OCI-LY3 (cell line): ENCODE results near the gene ARHGEF4.
"Not testable (repeated sequence)": the region's sequence is repeated elsewhere in the genome, so short reads cannot be mapped to it uniquely, and the experiment has no call there.

Source experiments
- H2AFZ ChIP-seq: fragments of 200-600, 300-600 bp; shearing (Covaris generic); 2 replicates; pipeline ENCODE4 v1.6.0; 2014; ENCODE audit warnings: antibody characterized with exemption, low read depth, low read length
- H3K27ac ChIP-seq: fragments of 200-600, 300-600 bp; sonication (generic); 2 replicates; pipeline ENCODE4 v1.5.1; 2014; ENCODE audit warnings: mild to moderate bottlenecking, low read length, moderate library complexity, mixed read lengths
- H3K27me3 ChIP-seq: fragments of 200-600, 300-600 bp; sonication (generic); 2 replicates; pipeline ENCODE4 v1.6.1; 2014; ENCODE audit warnings: low read depth, low read length, mixed read lengths
- H3K36me3 ChIP-seq: fragments of 200-600, 300-600 bp; sonication (generic); replicated peaks from 2 replicates; pipeline ENCODE3; 2014; ENCODE audit warnings: low read depth, low read length, mixed read lengths
- H3K4me1 ChIP-seq: fragments of 300-600, 200-600 bp; sonication (generic); 2 replicates; pipeline ENCODE4 v1.6.1; 2014; ENCODE audit warnings: low read length, mixed read lengths
- H3K4me2 ChIP-seq: fragments of 200-600, 300-600 bp; sonication (generic); 2 replicates; pipeline ENCODE4 v1.6.1; 2014; ENCODE audit warnings: low read length, mixed read lengths
- H3K4me3 ChIP-seq: fragments of 300-600, 200-600 bp; sonication (generic); 2 replicates; pipeline ENCODE4 v1.5.1; 2014; ENCODE audit warnings: antibody characterized with exemption, mild to moderate bottlenecking, low read length, moderate library complexity
- H3K79me2 ChIP-seq: fragments of 300-600, 200-600 bp; shearing (Covaris generic); 2 replicates; pipeline ENCODE4 v1.6.1; 2014; ENCODE audit warnings: mild to moderate bottlenecking, low read length, mixed read lengths
- H3K9ac ChIP-seq: fragments of 300-600, 200-600 bp; shearing (Covaris generic); 2 replicates; pipeline ENCODE4 v1.6.0; 2014; ENCODE audit warnings: mild to moderate bottlenecking, low read length, moderate library complexity
- H3K9me3 ChIP-seq: fragments of 200-600, 300-600 bp; shearing (Covaris generic); 2 replicates; pipeline ENCODE4 v1.6.1; 2014; ENCODE audit warnings: low read length, mixed read lengths; ENCODE audit not compliant: insufficient read depth
- H4K20me1 ChIP-seq: fragments of 200-600, 300-600 bp; sonication (generic); 2 replicates; pipeline ENCODE4 v1.6.1; 2016; ENCODE audit warnings: low read length, mixed read lengths; ENCODE audit not compliant: insufficient read depth
- CTCF ChIP-seq: fragments of 200-600, 300-600 bp; sonication (generic); IDR thresholded peaks from 2 replicates; pipeline ENCODE4 v1.5.1; 2014; ENCODE audit warnings: antibody characterized with exemption, low read length, low read depth
- EZH2phosphoT487 ChIP-seq: fragments of 200-600 bp; shearing (Covaris generic); IDR thresholded peaks from 2 replicates; pipeline ENCODE4 v1.6.1; 2018; ENCODE audit warnings: antibody characterized with exemption, mixed run types, low read depth

ARHGEF4 gene

DNA sequence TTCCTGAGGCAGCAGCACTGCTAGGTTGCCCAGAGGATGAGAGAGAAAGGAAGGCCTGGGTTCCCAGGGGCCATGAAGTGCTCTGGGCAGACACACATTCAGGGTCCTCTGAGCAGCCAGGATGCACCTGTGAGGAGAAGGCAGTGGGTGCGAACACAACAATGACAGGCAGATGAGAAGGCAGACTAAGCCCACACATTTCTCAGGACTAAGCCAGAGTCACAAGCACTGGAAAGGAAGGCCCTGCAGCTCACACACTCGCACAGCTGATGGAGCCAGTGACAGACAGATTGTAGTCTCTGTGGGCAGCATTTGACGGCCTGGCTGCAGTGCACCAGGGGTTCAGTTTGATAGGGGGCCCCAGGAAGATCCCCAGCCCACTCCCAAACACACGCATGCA is 61.8 kb downstream of the ARHGEF4 start:
- Histone ChIP-seq H3K4me1 (no peaks in the 10 kb centered on the region), H3K27me3 (peaks cover 4% of the 10 kb centered on the region; the same call in 1 of the 2 replicates), H3K79me2 (no peaks in the 10 kb centered on the region), H4K20me1 (no peaks in the 10 kb centered on the region), H3K27ac (no peak overlapping the region), H3K9ac (no peak overlapping the region), H2AFZ (no peak overlapping the region), H3K4me3 (no peak overlapping the region), H3K36me3 (no peaks in the 10 kb centered on the region), H3K9me3 (no peaks in the 10 kb centered on the region), H3K4me2 (no peak overlapping the region)
- TF ChIP-seq CTCF = no peak
- no peak for TF ChIP-seq EZH2phosphoT487

- no peaks in the 10 kb centered on the region for H3K4me1 ChIP-seq
- peaks cover 4% of the 10 kb centered on the region; the same call in 1 of the 2 replicates for H3K27me3 ChIP-seq
- H3K36me3 ChIP-seq = no peaks in the 10 kb centered on the region
- H3K4me3 ChIP-seq = no peak overlapping the region
- no peak overlapping the region for H3K27ac ChIP-seq
- H3K79me2 ChIP-seq = no peaks in the 10 kb centered on the region
- no peak for TF ChIP-seq CTCF
- TF ChIP-seq EZH2phosphoT487 = no peak
- H3K9ac ChIP-seq = no peak overlapping the region
- H3K4me2 ChIP-seq = no peak overlapping the region
- no peak overlapping the region for H2AFZ ChIP-seq
- H3K9me3 ChIP-seq = no peaks in the 10 kb centered on the region
- H4K20me1 ChIP-seq = no peaks in the 10 kb centered on the region
Observed at GRCh38 chr2:130899306-130899705, 62.6 kb downstream of the ARHGEF4 start.

- no peak overlapping the region for H3K9ac ChIP-seq
- H3K4me1 ChIP-seq = no peaks in the 10 kb centered on the region
- peaks cover 4% of the 10 kb centered on the region; the same call in 1 of the 2 replicates for H3K27me3 ChIP-seq
- H2AFZ ChIP-seq = no peak overlapping the region
- H3K9me3 ChIP-seq = no peaks in the 10 kb centered on the region
- H3K4me3 ChIP-seq = no peak overlapping the region
- H3K36me3 ChIP-seq = no peaks in the 10 kb centered on the region
- no peak overlapping the region for H3K27ac ChIP-seq
- H4K20me1 ChIP-seq = no peaks in the 10 kb centered on the region
- TF ChIP-seq CTCF = no peak
- no peaks in the 10 kb centered on the region for H3K79me2 ChIP-seq
- no peak overlapping the region for H3K4me2 ChIP-seq
Observed at GRCh38 chr2:130901061-130901460, 64.3 kb downstream of the ARHGEF4 start.

GRCh38 chr2:130901626-130902025 is 64.9 kb downstream of the ARHGEF4 start:
- not testable (repeated sequence) for H3K36me3 ChIP-seq, H3K9me3 ChIP-seq, H3K9ac ChIP-seq, H3K79me2 ChIP-seq, H3K4me1 ChIP-seq, H3K4me3 ChIP-seq, H2AFZ ChIP-seq, H3K27ac ChIP-seq, H3K4me2 ChIP-seq, H3K27me3 ChIP-seq, H4K20me1 ChIP-seq

GRCh38 chr2:130908832-130909231 is 72.1 kb downstream of the ARHGEF4 start:
- H3K9ac ChIP-seq = no peak overlapping the region
- H3K36me3 ChIP-seq = no peaks in the 10 kb centered on the region
- TF ChIP-seq EZH2phosphoT487 = no peak
- no peak for TF ChIP-seq CTCF

More at GRCh38 chr2:130908832-130909231, 72.1 kb downstream of the ARHGEF4 start:
- H3K4me3 ChIP-seq = no peak overlapping the region
- H3K27me3 ChIP-seq = no peaks in the 10 kb centered on the region
- no peak overlapping the region for H3K4me2 ChIP-seq
- H3K79me2 ChIP-seq = no peaks in the 10 kb centered on the region
- no peak overlapping the region for H2AFZ ChIP-seq
- no peak overlapping the region for H3K27ac ChIP-seq
- H4K20me1 ChIP-seq = no peaks in the 10 kb centered on the region
- H3K9me3 ChIP-seq = no peaks in the 10 kb centered on the region
- H3K4me1 ChIP-seq = no peaks in the 10 kb centered on the region
